Effector CD4-positive, alpha-beta T cell (primary cell): ENCODE data around the gene EIF3D.

Source experiments
- DNase-seq: peaks from one replicate; pipeline ENCODE4 v3.0.0-alpha.2; 2020

The EIF3D gene

DNA sequence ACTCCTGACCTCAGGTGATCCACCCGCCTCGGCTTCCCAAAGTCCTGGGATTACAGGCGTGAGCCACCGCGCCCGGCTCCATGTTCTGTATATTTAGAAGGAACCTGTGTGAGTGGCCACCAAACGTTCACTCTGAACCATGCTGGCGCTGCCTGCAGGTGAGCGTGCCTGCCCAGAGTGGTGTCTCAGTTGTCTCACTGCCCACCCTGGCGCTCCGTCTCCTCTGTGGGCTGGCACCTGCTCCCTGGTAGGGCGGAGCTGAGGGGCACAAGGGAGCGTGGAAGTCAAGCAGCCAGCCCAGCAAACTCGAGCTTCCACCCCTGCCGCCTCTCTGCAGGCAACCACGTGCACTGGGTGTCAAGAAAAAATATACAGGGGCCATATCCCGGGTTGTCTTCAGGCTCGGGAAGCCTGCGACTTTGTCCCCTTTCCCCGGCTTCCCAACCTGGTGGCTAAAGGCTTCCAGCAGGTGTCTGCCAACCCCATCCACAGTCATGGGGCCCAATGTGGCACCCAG, 64.2 kb downstream of the EIF3D start:
- DNase-seq = no peak

DNA sequence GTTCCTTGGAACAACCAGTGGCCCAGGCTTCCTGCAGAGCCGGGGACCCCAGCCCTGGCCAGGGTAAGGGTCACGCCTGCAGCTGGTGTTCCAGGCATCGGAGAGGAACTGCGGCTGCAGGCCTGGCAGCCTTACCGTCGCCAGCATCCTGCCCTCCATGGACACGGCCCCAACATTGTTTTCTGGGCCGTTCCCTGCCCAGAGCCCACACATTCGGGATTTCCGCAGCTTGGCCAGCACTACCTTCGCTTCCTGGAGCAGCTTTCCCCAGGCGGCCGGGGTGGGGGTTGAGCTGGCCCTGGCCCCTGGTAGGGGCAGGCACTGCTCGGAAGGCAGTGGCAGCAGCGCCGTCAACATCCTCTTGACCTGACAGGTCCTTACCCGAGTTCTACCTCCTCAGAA, 65.2 kb downstream of the EIF3D start:
- no peak for DNase-seq

DNA sequence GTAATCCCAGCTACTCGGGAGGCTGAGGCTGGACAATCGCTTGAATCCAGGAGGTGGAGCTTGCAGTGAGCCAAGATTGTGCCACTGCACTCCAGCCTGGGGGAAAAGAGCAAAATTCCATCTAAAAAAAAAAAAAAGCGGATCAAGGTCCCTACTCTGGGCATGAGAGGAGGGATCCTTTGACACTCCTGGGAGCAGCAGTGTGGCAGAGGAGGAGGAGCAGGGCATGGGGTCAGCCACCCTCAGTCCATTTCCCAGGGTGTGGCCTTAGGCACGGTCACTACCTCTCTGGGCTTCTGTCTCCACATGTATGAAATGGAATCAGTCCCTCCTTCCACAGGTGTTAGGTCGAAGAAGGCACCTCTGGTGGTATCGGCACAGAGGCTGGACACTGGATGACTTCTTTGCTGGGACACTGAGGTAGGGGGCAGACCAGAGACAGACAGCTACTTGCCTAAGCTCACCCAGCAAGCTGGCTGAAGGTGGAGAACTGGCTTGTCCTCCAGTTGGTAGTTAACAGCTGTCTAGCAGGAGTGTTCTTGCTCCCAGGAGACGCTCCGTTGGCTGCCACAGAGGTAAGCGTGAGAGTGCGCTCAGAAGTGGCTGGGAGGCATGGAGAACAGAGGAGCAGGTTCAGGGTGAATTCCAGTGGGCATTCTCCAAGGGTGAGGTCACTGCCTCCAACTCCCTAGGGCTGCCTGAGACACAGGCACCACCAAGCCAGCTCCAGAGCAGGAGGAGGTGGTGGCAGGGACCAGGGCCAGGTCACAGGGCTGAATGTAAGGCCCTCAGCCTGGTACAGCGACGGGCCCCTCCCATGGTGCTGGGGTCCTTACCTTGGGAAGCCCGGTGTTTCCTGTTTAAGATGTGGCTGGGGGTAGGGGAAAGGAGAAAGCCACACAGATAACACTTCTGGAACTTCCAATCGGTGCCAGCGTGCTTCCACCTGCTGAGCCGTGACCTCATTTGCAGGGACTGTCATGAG, 67.0 kb downstream of the EIF3D start:
- no peak for DNase-seq
